Activated naive CD8-positive, alpha-beta T cell treated with anti-CD3 and anti-CD28 coated beads for 36 hours (primary cell): ENCODE data around the gene RCBTB2. TPM values are rescaled to one million over a fixed set of nuclear protein-coding genes. Genes with fewer than 3 reads are reported as not detected.

Experiments
- DNase-seq: peaks from one replicate; pipeline ENCODE4 v3.0.0; 2021
- H3K27ac Mint-ChIP-seq: one replicate; pipeline ENCODE4 v1.8.0; 2022; ENCODE audit warnings: mild to moderate bottlenecking, moderate library complexity, mixed read lengths
- H3K27me3 Mint-ChIP-seq: one replicate; pipeline ENCODE4 v1.8.0; 2022; ENCODE audit warnings: mild to moderate bottlenecking, mixed read lengths
- H3K36me3 Mint-ChIP-seq: one replicate; pipeline ENCODE4 v1.8.0; 2021; ENCODE audit warnings: mild to moderate bottlenecking, mixed read lengths
- H3K4me1 Mint-ChIP-seq: one replicate; pipeline ENCODE4 v1.8.0; 2021; ENCODE audit warnings: mixed read lengths
- H3K4me3 Mint-ChIP-seq: one replicate; pipeline ENCODE4 v1.8.0; 2022; ENCODE audit warnings: mild to moderate bottlenecking, moderate library complexity, mixed read lengths
- H3K9me3 Mint-ChIP-seq: one replicate; pipeline ENCODE4 v1.8.0; 2022; ENCODE audit warnings: mixed read lengths
- total RNA-seq, 2 experiments: library from RNA; stranded (reverse); gene quantifications; one replicate each; pipeline ENCODE4 v1.2.3, GENCODE V29; 2021

The RCBTB2 gene
- total RNA-seq, 2 experiments from 2014 or later, result 1.9 to 2.4 TPM

GRCh38 chr13:48497669-48498068 lies 35.2 kb downstream of the RCBTB2 start:
- H3K36me3 Mint-ChIP-seq, result peaks cover 1% of the 10 kb centered on the region
- H3K27ac Mint-ChIP-seq, result no peak overlapping the region
- no peaks in the 10 kb centered on the region for H3K9me3 Mint-ChIP-seq
- no peak for DNase-seq
- peaks cover 24% of the 10 kb centered on the region for H3K4me1 Mint-ChIP-seq
- H3K4me3 Mint-ChIP-seq, result no peak overlapping the region
- no peaks in the 10 kb centered on the region for H3K27me3 Mint-ChIP-seq

GRCh38 chr13:48496271-48497161 lies 36.4 kb downstream of the RCBTB2 start:
- DNase-seq, result no peak
- Mint-ChIP-seq H3K27ac (no peak overlapping the region), H3K9me3 (no peaks in the 10 kb centered on the region), H3K27me3 (no peaks in the 10 kb centered on the region), H3K4me3 (no peak overlapping the region), H3K36me3 (peaks cover 1% of the 10 kb centered on the region), H3K4me1 (peaks cover 26% of the 10 kb centered on the region)

- Mint-ChIP-seq H3K9me3 (no peaks in the 10 kb centered on the region), H3K27me3 (no peaks in the 10 kb centered on the region), H3K4me3 (no peak overlapping the region), H3K4me1 (peaks cover 33% of the 10 kb centered on the region), H3K36me3 (peaks cover 3% of the 10 kb centered on the region), H3K27ac (no peak overlapping the region)
- DNase-seq, result no peak
These were observed 38.0 kb downstream of the RCBTB2 start for GRCh38 chr13:48494874-48495273.

GRCh38 chr13:48493851-48494250 lies 39.0 kb downstream of the RCBTB2 start:
- H3K4me3 Mint-ChIP-seq, result no peak overlapping the region
- no peak overlapping the region for H3K27ac Mint-ChIP-seq
- no peaks in the 10 kb centered on the region for H3K27me3 Mint-ChIP-seq
- peaks cover 43% of the 10 kb centered on the region for H3K4me1 Mint-ChIP-seq
- H3K36me3 Mint-ChIP-seq, result peaks cover 7% of the 10 kb centered on the region
- H3K9me3 Mint-ChIP-seq, result no peaks in the 10 kb centered on the region
- DNase-seq, result no peak

GRCh38 chr13:48493066-48493765 lies 39.7 kb downstream of the RCBTB2 start:
- Mint-ChIP-seq H3K9me3 (no peaks in the 10 kb centered on the region), H3K4me1 (peaks cover 47% of the 10 kb centered on the region), H3K4me3 (no peak overlapping the region), H3K27ac (no peak overlapping the region), H3K36me3 (peaks cover 9% of the 10 kb centered on the region), H3K27me3 (no peaks in the 10 kb centered on the region)
- no peak for DNase-seq

- Mint-ChIP-seq H3K27ac (no peak overlapping the region), H3K27me3 (no peaks in the 10 kb centered on the region), H3K4me1 (peaks cover 49% of the 10 kb centered on the region), H3K4me3 (no peak overlapping the region), H3K36me3 (peaks cover 13% of the 10 kb centered on the region), H3K9me3 (no peaks in the 10 kb centered on the region)
- DNase-seq, result peak; percentile 72
These were observed 40.3 kb downstream of the RCBTB2 start for GRCh38 chr13:48492470-48493065.

- DNase-seq, result no peak
These were observed 40.8 kb downstream of the RCBTB2 start for GRCh38 chr13:48492096-48492440.

GRCh38 chr13:48491423-48492095 lies 41.3 kb downstream of the RCBTB2 start:
- H3K4me3 Mint-ChIP-seq, result no peak overlapping the region

More at GRCh38 chr13:48492096-48492440, 40.8 kb downstream of the RCBTB2 start:
- H3K27ac Mint-ChIP-seq, result no peak overlapping the region
- H3K27me3 Mint-ChIP-seq, result no peaks in the 10 kb centered on the region
- H3K4me1 Mint-ChIP-seq, result peaks cover 46% of the 10 kb centered on the region
- no peak overlapping the region for H3K4me3 Mint-ChIP-seq
- no peaks in the 10 kb centered on the region for H3K9me3 Mint-ChIP-seq
- peaks cover 18% of the 10 kb centered on the region for H3K36me3 Mint-ChIP-seq

GRCh38 chr13:48490241-48490640 lies 42.6 kb downstream of the RCBTB2 start:
- Mint-ChIP-seq H3K4me1 (peaks cover 36% of the 10 kb centered on the region), H3K36me3 (peaks cover 23% of the 10 kb centered on the region), H3K27me3 (no peaks in the 10 kb centered on the region), H3K9me3 (no peaks in the 10 kb centered on the region), H3K4me3 (no peak overlapping the region), H3K27ac (no peak overlapping the region)
- DNase-seq, result no peak

More at GRCh38 chr13:48491423-48492095, 41.3 kb downstream of the RCBTB2 start:
- Mint-ChIP-seq H3K9me3 (no peaks in the 10 kb centered on the region), H3K27me3 (no peaks in the 10 kb centered on the region), H3K27ac (no peak overlapping the region), H3K4me1 (peaks cover 42% of the 10 kb centered on the region), H3K36me3 (peaks cover 21% of the 10 kb centered on the region)
- DNase-seq, result no peak

GRCh38 chr13:48489666-48490065 lies 43.2 kb downstream of the RCBTB2 start:
- Mint-ChIP-seq H3K4me1 (peaks cover 38% of the 10 kb centered on the region), H3K36me3 (peaks cover 27% of the 10 kb centered on the region), H3K27ac (no peak overlapping the region), H3K27me3 (no peaks in the 10 kb centered on the region), H3K4me3 (no peak overlapping the region), H3K9me3 (no peaks in the 10 kb centered on the region)
- no peak for DNase-seq

- peaks cover 34% of the 10 kb centered on the region for H3K4me1 Mint-ChIP-seq
- H3K9me3 Mint-ChIP-seq, result no peaks in the 10 kb centered on the region
- H3K27me3 Mint-ChIP-seq, result no peaks in the 10 kb centered on the region
- DNase-seq, result no peak
- H3K4me3 Mint-ChIP-seq, result no peak overlapping the region
- peaks cover 27% of the 10 kb centered on the region for H3K36me3 Mint-ChIP-seq
- H3K27ac Mint-ChIP-seq, result peak overlapping the region; percentile 26
These were observed 43.9 kb downstream of the RCBTB2 start for GRCh38 chr13:48488995-48489394.

GRCh38 chr13:48487968-48488367 lies 44.9 kb downstream of the RCBTB2 start:
- H3K4me1 Mint-ChIP-seq, result peaks cover 34% of the 10 kb centered on the region
- peaks cover 30% of the 10 kb centered on the region for H3K36me3 Mint-ChIP-seq
- no peaks in the 10 kb centered on the region for H3K9me3 Mint-ChIP-seq
- no peak for DNase-seq
- H3K27me3 Mint-ChIP-seq, result no peaks in the 10 kb centered on the region
- no peak overlapping the region for H3K27ac Mint-ChIP-seq
- no peak overlapping the region for H3K4me3 Mint-ChIP-seq

- Mint-ChIP-seq H3K4me3 (no peak overlapping the region), H3K4me1 (peaks cover 34% of the 10 kb centered on the region), H3K9me3 (no peaks in the 10 kb centered on the region), H3K36me3 (peaks cover 37% of the 10 kb centered on the region), H3K27ac (no peak overlapping the region), H3K27me3 (no peaks in the 10 kb centered on the region)
- no peak for DNase-seq
These were observed 46.0 kb downstream of the RCBTB2 start for GRCh38 chr13:48486836-48487235.

- no peaks in the 10 kb centered on the region for H3K9me3 Mint-ChIP-seq
These were observed 46.5 kb downstream of the RCBTB2 start for GRCh38 chr13:48486362-48486761.

GRCh38 chr13:48485432-48485831 lies 47.4 kb downstream of the RCBTB2 start:
- Mint-ChIP-seq H3K36me3 (peaks cover 37% of the 10 kb centered on the region), H3K27ac (no peak overlapping the region), H3K9me3 (no peaks in the 10 kb centered on the region), H3K27me3 (no peaks in the 10 kb centered on the region), H3K4me3 (no peak overlapping the region), H3K4me1 (peaks cover 23% of the 10 kb centered on the region)
- DNase-seq, result no peak

More at GRCh38 chr13:48486362-48486761, 46.5 kb downstream of the RCBTB2 start:
- Mint-ChIP-seq H3K4me3 (no peak overlapping the region), H3K36me3 (peaks cover 37% of the 10 kb centered on the region), H3K27me3 (no peaks in the 10 kb centered on the region), H3K27ac (no peak overlapping the region), H3K4me1 (peaks cover 31% of the 10 kb centered on the region)
- DNase-seq, result no peak
